GM12878 (cell line): ENCODE data around the gene FBLN1. TPM values are rescaled to one million over a fixed set of nuclear protein-coding genes. Genes with fewer than 3 reads are reported as not detected.

Source experiments
- CUX1 ChIP-seq: IDR thresholded peaks from 2 replicates; pipeline ENCODE4 v1.6.1; 2012; ENCODE audit warnings: improper control_type of control experiment, low read depth, low read length; ENCODE audit not compliant: insufficient replicate concordance
- polyA plus RNA-seq, 11 experiments: library from polyadenylated mRNA; depleted of rRNA in 4 of 11; unstranded in 6 of 11; stranded (reverse) in 5 of 11; fragments of >200 nt; fragmentation: Nextera tagmentation in 4 of 11; fragmentation: Illumina TruSeq in 1 of 11; extraction: Ambion mirVana in 4 of 11; extraction: Trizol in 1 of 11; gene quantifications; 1 replicate in 1 of 11; 2 replicates in 10 of 11; pipeline versions ENCODE4 v1.2.1 to v1.2.3, GENCODE V29; 2011 to 2016; ENCODE audit warnings: inconsistent platforms in 2 of 11, missing spikeins in 2 of 11, low read depth in 1 of 11
- total RNA-seq, 4 experiments: library from RNA; depleted of rRNA in 3 of 4; stranded (reverse); fragments of >200 nt in 3 of 4; fragmentation: Illumina TruSeq in 1 of 4; extraction: Trizol in 1 of 4; gene quantifications; 2 replicates each; pipeline versions ENCODE4 v1.2.1 to v1.2.3, GENCODE V29; 2013 to 2021
- TF ChIP-seq, protein P1 (sequence below): fragments of 450-650 bp; IDR thresholded peaks from 2 replicates; pipeline ENCODE4 v1.6.1; 2017; ENCODE audit warnings: mild to moderate bottlenecking, moderate library complexity

FBLN1 gene
- total and polyA plus RNA-seq, 10 of the 15 experiments (the other 5 are each of a cell fraction or from before 2014, with no cell fraction given), result 0.20 to 0.51 TPM; not detected in 8

GRCh38 chr22:45575173-45575572, 72.5 kb downstream of the FBLN1 start (continued):
- TF ChIP-seq, protein P1, sequence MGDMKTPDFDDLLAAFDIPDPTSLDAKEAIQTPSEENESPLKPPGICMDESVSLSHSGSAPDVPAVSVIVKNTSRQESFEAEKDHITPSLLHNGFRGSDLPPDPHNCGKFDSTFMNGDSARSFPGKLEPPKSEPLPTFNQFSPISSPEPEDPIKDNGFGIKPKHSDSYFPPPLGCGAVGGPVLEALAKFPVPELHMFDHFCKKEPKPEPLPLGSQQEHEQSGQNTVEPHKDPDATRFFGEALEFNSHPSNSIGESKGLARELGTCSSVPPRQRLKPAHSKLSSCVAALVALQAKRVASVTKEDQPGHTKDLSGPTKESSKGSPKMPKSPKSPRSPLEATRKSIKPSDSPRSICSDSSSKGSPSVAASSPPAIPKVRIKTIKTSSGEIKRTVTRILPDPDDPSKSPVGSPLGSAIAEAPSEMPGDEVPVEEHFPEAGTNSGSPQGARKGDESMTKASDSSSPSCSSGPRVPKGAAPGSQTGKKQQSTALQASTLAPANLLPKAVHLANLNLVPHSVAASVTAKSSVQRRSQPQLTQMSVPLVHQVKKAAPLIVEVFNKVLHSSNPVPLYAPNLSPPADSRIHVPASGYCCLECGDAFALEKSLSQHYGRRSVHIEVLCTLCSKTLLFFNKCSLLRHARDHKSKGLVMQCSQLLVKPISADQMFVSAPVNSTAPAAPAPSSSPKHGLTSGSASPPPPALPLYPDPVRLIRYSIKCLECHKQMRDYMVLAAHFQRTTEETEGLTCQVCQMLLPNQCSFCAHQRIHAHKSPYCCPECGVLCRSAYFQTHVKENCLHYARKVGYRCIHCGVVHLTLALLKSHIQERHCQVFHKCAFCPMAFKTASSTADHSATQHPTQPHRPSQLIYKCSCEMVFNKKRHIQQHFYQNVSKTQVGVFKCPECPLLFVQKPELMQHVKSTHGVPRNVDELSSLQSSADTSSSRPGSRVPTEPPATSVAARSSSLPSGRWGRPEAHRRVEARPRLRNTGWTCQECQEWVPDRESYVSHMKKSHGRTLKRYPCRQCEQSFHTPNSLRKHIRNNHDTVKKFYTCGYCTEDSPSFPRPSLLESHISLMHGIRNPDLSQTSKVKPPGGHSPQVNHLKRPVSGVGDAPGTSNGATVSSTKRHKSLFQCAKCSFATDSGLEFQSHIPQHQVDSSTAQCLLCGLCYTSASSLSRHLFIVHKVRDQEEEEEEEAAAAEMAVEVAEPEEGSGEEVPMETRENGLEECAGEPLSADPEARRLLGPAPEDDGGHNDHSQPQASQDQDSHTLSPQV, result no peak
- no peak for TF ChIP-seq CUX1
